Activated CD8-positive, alpha-beta T cell treated with anti-CD3 and anti-CD28 coated beads for 36 hours (primary cell): ENCODE results near the gene ZSCAN10. TPM values are rescaled to one million over a fixed set of nuclear protein-coding genes. Genes with fewer than 3 reads are reported as not detected.
"Not testable (repeated sequence)": the region's sequence is repeated elsewhere in the genome, so short reads cannot be mapped to it uniquely, and the experiment has no call there.

Experiments
- ATAC-seq: fragments of 200-7000 bp; cut with Tn5 transposase; one replicate; pipeline ENCODE4 v1.10.0; 2021; ENCODE audit warnings: mild to moderate bottlenecking, moderate library complexity
- CTCF ChIA-PET: fragments of 350-600 bp; sonication (Branson Sonifier 250); formaldehyde crosslinking; loops from one replicate; lab custom pipeline; 2021; ENCODE audit warnings: antibody characterized with exemption; lab: Charles Lee
- POLR2A ChIA-PET: fragments of 350-600 bp; sonication (Branson Sonifier 250); formaldehyde crosslinking; loops from one replicate; lab custom pipeline; 2021; ENCODE audit warnings: antibody characterized with exemption; lab: Charles Lee
- DNase-seq: peaks from one replicate; pipeline ENCODE4 v3.0.0-alpha.2; 2020
- H3K27ac Mint-ChIP-seq: one replicate; pipeline ENCODE4 v1.8.0; 2021; ENCODE audit warnings: mild to moderate bottlenecking, mixed read lengths
- H3K27me3 Mint-ChIP-seq: one replicate; pipeline ENCODE4 v1.8.0; 2021; ENCODE audit warnings: mixed read lengths
- H3K36me3 Mint-ChIP-seq: one replicate; pipeline ENCODE4 v1.8.0; 2021; ENCODE audit warnings: low read depth, mixed read lengths
- H3K4me1 Mint-ChIP-seq: one replicate; pipeline ENCODE4 v1.8.0; 2021; ENCODE audit warnings: low read depth, mixed read lengths
- H3K4me3 Mint-ChIP-seq: one replicate; pipeline ENCODE4 v1.8.0; 2021; ENCODE audit warnings: mild to moderate bottlenecking, moderate library complexity, mixed read lengths
- H3K9me3 Mint-ChIP-seq: one replicate; pipeline ENCODE4 v1.8.0; 2021; ENCODE audit warnings: mixed read lengths
- CTCF ChIP-seq: fragments of 200-600 bp; IDR thresholded peaks from one replicate; pipeline ENCODE4 v1.8.0; 2022; ENCODE audit warnings: antibody characterized with exemption, mild to moderate bottlenecking
- intact Hi-C: fragments of 100-400 bp; cut with micrococcal nuclease; formaldehyde crosslinking; loops from one replicate; pipeline ENCODE4 v1.10.0; 2022
- total RNA-seq, 2 experiments: library from RNA; stranded (reverse); gene quantifications; one replicate each; pipeline ENCODE4 v1.2.3, GENCODE V29; 2021

ZSCAN10 gene
- total RNA-seq, 2 experiments from 2014 or later = 0.09 to 0.25 TPM

- Mint-ChIP-seq H3K27me3 (no peaks in the 10 kb centered on the region), H3K4me3 (peak overlapping the region; percentile 50), H3K27ac (peak overlapping the region; percentile 97), H3K4me1 (peaks cover 67% of the 10 kb centered on the region), H3K36me3 (peaks cover 25% of the 10 kb centered on the region), H3K9me3 (peaks cover 25% of the 10 kb centered on the region)
- ATAC-seq (no peak), DNase-seq (no peak)
- no peak for TF ChIP-seq CTCF
- intact Hi-C loops = no loop called here
- POLR2A ChIA-PET = interaction anchor here (0.9 to 5.7 kb wide), 10 partner anchors 10 to 177 kb away, joined by 3 to 49 read pairs (median 4); partner anchors contain the start of gene IL32
- CTCF ChIA-PET = interaction anchor here (0.9 to 5.1 kb wide), 10 partner anchors 12 to 74 kb away, joined by 3 to 23 read pairs (median 4); partner anchors contain the start of gene ZSCAN10
These were observed 22.5 kb downstream of the ZSCAN10 start for GRCh38 chr16:3076577-3076976.

- Mint-ChIP-seq H3K36me3 (peaks cover 25% of the 10 kb centered on the region), H3K9me3 (peaks cover 22% of the 10 kb centered on the region), H3K4me3 (peak overlapping the region; percentile 60), H3K4me1 (peaks cover 69% of the 10 kb centered on the region), H3K27ac (peak overlapping the region; percentile 97)
- ChIA-PET POLR2A (interaction anchor here (0.7 to 5.7 kb wide), 11 partner anchors 10 to 183 kb away, joined by 3 to 49 read pairs (median 4); partner anchors contain the start of gene IL32), CTCF (interaction anchor here (0.9 to 5.1 kb wide), 7 partner anchors 13 to 54 kb away, joined by 3 to 23 read pairs (median 5); partner anchors contain the start of gene ZSCAN10)
- H3K27me3 Mint-ChIP-seq, intact Hi-C loops, ATAC-seq, DNase-seq: not testable (repeated sequence)
These were observed 23.1 kb downstream of the ZSCAN10 start for GRCh38 chr16:3075946-3076345.

- H3K27ac Mint-ChIP-seq = peak overlapping the region; percentile 97
- POLR2A ChIA-PET = interaction anchor here (0.7 to 5.7 kb wide), 10 partner anchors 9 to 183 kb away, joined by 3 to 49 read pairs (median 4); partner anchors contain the start of gene IL32
- H3K4me3 Mint-ChIP-seq = peak overlapping the region; percentile 60
- ATAC-seq = peak; percentile 11
- CTCF ChIA-PET = interaction anchor here (0.9 to 5.1 kb wide), 8 partner anchors 11 to 54 kb away, joined by 3 to 23 read pairs (median 4); partner anchors contain the start of genes IL32 and ZSCAN10
- peaks cover 23% of the 10 kb centered on the region for H3K36me3 Mint-ChIP-seq
- intact Hi-C loops = no loop called here
- H3K9me3 Mint-ChIP-seq = peaks cover 19% of the 10 kb centered on the region
- peaks cover 70% of the 10 kb centered on the region for H3K4me1 Mint-ChIP-seq
- no peaks in the 10 kb centered on the region for H3K27me3 Mint-ChIP-seq
- no peak for DNase-seq
- TF ChIP-seq CTCF = no peak
These were observed 23.6 kb downstream of the ZSCAN10 start for GRCh38 chr16:3075523-3075915.

GRCh38 chr16:3074860-3075522 lies 24.1 kb downstream of the ZSCAN10 start:
- Mint-ChIP-seq H3K9me3 (peaks cover 18% of the 10 kb centered on the region), H3K27me3 (no peaks in the 10 kb centered on the region), H3K4me1 (peaks cover 75% of the 10 kb centered on the region), H3K27ac (peak overlapping the region; percentile 97), H3K36me3 (peaks cover 26% of the 10 kb centered on the region), H3K4me3 (peak overlapping the region; percentile 60)
- ChIA-PET POLR2A (interaction anchor here (0.7 to 5.7 kb wide), 13 partner anchors 9 to 184 kb away, joined by 3 to 49 read pairs (median 4); partner anchors contain the start of genes IL32 and ZNF213), CTCF (interaction anchor here (0.8 to 5.1 kb wide), 8 partner anchors 10 to 55 kb away, joined by 3 to 23 read pairs (median 4); partner anchors contain the start of genes IL32 and ZSCAN10)
- ATAC-seq (peak; percentile 75), DNase-seq (peak; percentile 93)
- TF ChIP-seq CTCF = no peak
- intact Hi-C loops = no loop called here

GRCh38 chr16:3073448-3073847 lies 25.6 kb downstream of the ZSCAN10 start:
- Mint-ChIP-seq H3K4me1 (peaks cover 80% of the 10 kb centered on the region), H3K27me3 (no peaks in the 10 kb centered on the region), H3K9me3 (peaks cover 9% of the 10 kb centered on the region), H3K4me3 (peak overlapping the region; percentile 60), H3K27ac (peak overlapping the region; percentile 97), H3K36me3 (peaks cover 29% of the 10 kb centered on the region)
- TF ChIP-seq CTCF = no peak
- intact Hi-C loops = no loop called here
- DNase-seq (no peak), ATAC-seq (no peak)
- ChIA-PET CTCF (no interaction called here), POLR2A (interaction anchor here (5.1 to 5.7 kb wide), 2 partner anchors 7 to 15 kb away, joined by 27 to 49 read pairs; partner anchors contain the start of gene IL32)

GRCh38 chr16:3072576-3073263 lies 26.4 kb downstream of the ZSCAN10 start:
- H3K27me3 Mint-ChIP-seq, H3K4me3 Mint-ChIP-seq, H3K9me3 Mint-ChIP-seq, intact Hi-C loops: not testable (repeated sequence)
- peak; percentile 41 for ATAC-seq
- Mint-ChIP-seq H3K36me3 (peaks cover 33% of the 10 kb centered on the region), H3K27ac (peak overlapping the region; percentile 97), H3K4me1 (peaks cover 77% of the 10 kb centered on the region)
- POLR2A ChIA-PET = interaction anchor here (2.1 kb wide), 1 partner anchor 13 kb away, joined by 6 read pairs; no protein-coding TSS in a partner anchor
- CTCF ChIA-PET = interaction anchor here (2.1 kb wide), 1 partner anchor 14 kb away, joined by 5 read pairs; no protein-coding TSS in a partner anchor
- peak; percentile 77 for DNase-seq

- Mint-ChIP-seq H3K27ac (peak overlapping the region; percentile 93), H3K4me1 (peaks cover 79% of the 10 kb centered on the region), H3K36me3 (peaks cover 38% of the 10 kb centered on the region)
- DNase-seq, intact Hi-C loops, H3K27me3 Mint-ChIP-seq, H3K9me3 Mint-ChIP-seq, H3K4me3 Mint-ChIP-seq: not testable (repeated sequence)
- ATAC-seq = peak; percentile 5
- ChIA-PET POLR2A (interaction anchor here (2.1 kb wide), 1 partner anchor 12 kb away, joined by 6 read pairs; no protein-coding TSS in a partner anchor), CTCF (interaction anchor here (2.1 kb wide), 1 partner anchor 14 kb away, joined by 5 read pairs; no protein-coding TSS in a partner anchor)
These were observed 26.9 kb downstream of the ZSCAN10 start for GRCh38 chr16:3072148-3072547.
